ENCODE measurements around the gene SMYD3. TPM values are rescaled to one million over a fixed set of nuclear protein-coding genes. Genes with fewer than 3 reads are reported as not detected.

Gene SMYD3
- total and polyA plus RNA-seq, 9 of the 15 experiments (the other 6 are each of a cell fraction or from before 2014, with no cell fraction given), result 128 to 440 (median 197) TPM

- Histone ChIP-seq H3K36me3 (ENCODE audit: control insufficient read depth, insufficient read depth, low read length) (peaks cover 77% of the 10 kb centered on the region), H3K9me3 (replicated peaks; ENCODE audit: control insufficient read depth, insufficient read depth, low read depth, low read length) (no peaks in the 10 kb centered on the region), H3K27ac (ENCODE audit: extremely low read depth, low read depth, low read length) (peak overlapping the region; percentile 59; the same call in 2 of the 3 replicates), H3K27me3 (ENCODE audit: control insufficient read depth in 2 of 2, insufficient read depth in 2 of 2, low read length in 2 of 2) (no peaks in the 10 kb centered on the region), H3K4me3 (no peak overlapping the region), H4K20me1 (replicated peaks; ENCODE audit: control insufficient read depth, insufficient read depth, low read length) (no peaks in the 10 kb centered on the region), H3K4me2 (ENCODE audit: insufficient read depth, low read length) (no peak overlapping the region), H3K79me2 (ENCODE audit: control insufficient read depth, insufficient read depth, low read length) (peaks cover 29% of the 10 kb centered on the region; the same call in 2 of the 3 replicates), H3K9ac (ENCODE audit: insufficient read depth in 1 of 2, low read depth in 2 of 2, low read length in 2 of 2) (no peak overlapping the region; a peak in 2 of 4 replicates), H2AFZ (ENCODE audit: low read depth, low read length) (no peak overlapping the region), H3K4me1 (replicated peaks in 1 of 2; ENCODE audit: control insufficient read depth in 2 of 2, insufficient read depth in 2 of 2, low read length in 2 of 2) (peaks cover 10 to 23% of the 10 kb centered on the region in 2 experiments; a peak in 4 of 5 replicates), H3K9me1 (ENCODE audit: control insufficient read depth, insufficient read depth, low read length) (no peaks in the 10 kb centered on the region)
- ATAC-seq, result no peak
- in situ Hi-C loops (cut with MboI) (no loop called here), intact Hi-C loops (cut with micrococcal nuclease) (no loop called here)
- CTCF ChIA-PET (ENCODE audit: low intra/inter-chr PET ratio), result no interaction called here
- BruUV-seq (replicated peaks), result no TSS peak
- FAIRE-seq, result no peak
- no peak for DNase-seq (ENCODE audit: extremely low read depth in 1 of 4, low spot score in 3 of 4)
- POLR2A ChIA-PET, result interaction anchor here (1.7 kb wide), 1 partner anchor 14 kb away, joined by 11 read pairs; no protein-coding TSS in a partner anchor
- 93% methylated on average over 7 of the region's 7 CpGs for WGBS (ENCODE audit: insufficient coverage, low coverage, missing lambda C conversion rate)
- TF ChIP-seq CEBPG (CRISPR knock-in tag; IDR thresholded peaks at IDR 0.05) (no peak), CEBPG (tag; conservative IDR thresholded peaks at IDR 0.05 in 1 of 2, IDR thresholded peaks at IDR 0.05 in 1 of 2) (peak; percentile 46 to 82), CEBPB (tag; IDR thresholded peaks at IDR 0.05) (peak; percentile 80), TBL1XR1 (IDR thresholded peaks at IDR 0.05; ENCODE audit: low read length in 2 of 2) (no peak), TEAD4 (IDR thresholded peaks at IDR 0.05; ENCODE audit: low read length) (no peak), TEAD4 (CRISPR knock-in tag; IDR thresholded peaks at IDR 0.05; ENCODE audit: borderline replicate concordance) (no peak)
These were observed 633.0 kb downstream of the SMYD3 start for GRCh38 chr1:245873883-245874671.

All from K562 (cell line).